Measurements from ENCODE around the gene STK24.

The STK24 gene

GRCh38 chr13:98447130-98447529 lies 129.8 kb downstream of the STK24 start:
- DNase-seq: no peak

DNA sequence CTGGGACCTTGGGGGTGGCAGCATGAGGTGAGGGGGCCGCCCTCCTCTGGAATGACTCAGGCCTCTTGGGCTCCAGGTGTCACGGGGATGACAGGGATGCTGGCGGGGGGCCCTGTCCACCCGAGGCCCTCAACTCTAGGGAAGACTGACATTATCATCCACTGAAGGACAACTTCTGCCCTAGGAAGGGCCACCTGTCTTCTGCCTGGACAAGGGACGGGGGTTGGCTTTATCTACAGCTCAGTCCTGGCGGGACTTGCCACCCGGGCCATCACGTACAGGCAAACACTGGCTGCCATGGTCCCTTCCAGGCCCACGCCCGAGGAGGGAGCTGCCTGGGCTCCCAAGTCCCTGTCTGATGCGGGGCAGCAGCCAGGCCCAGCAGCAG lies 130.7 kb downstream of the STK24 start:
- no peak for DNase-seq

DNA sequence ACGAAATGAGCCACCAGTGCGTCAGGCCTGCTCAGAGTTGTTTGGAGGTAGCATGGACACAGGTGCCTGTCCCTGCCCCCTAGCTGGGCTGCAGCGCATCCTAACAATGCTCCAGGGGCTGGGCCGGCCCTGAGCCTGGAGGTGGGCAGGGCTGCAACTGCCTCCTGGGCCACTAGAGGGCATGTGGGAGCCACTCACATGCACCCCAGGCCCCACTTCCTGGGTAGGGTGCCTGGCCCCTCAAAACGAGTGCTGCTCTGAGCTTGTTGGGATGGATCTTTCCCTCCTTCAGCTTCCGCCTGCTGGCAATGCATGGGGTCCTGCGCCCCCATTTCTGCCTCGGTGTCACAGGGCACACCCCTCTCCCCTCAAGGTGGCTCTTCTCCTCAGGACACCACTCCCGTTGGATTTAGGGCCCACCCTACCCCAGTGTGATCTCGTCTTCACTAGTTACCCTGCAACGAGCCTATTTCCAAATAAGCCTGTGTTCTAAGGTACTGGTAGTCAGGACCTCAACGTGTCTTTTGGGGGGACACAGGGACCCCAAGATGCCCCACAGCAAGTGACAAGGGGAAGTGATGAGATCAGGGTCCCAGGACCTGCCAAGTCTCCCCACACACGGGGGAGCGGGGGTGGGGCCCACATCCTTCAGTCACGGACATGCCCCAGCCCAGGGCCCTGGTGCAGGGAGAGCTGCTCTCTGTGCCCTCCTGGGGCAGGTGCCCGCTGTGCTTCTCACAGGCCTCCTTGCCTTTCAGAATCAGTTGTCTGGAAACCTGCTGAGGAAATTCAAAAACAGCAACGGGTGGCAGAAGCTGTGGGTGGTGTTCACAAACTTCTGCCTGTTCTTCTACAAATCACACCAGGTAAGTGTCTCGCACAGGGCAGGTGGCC lies 131.3 kb downstream of the STK24 start:
- peak; percentile 32 to 65 for DNase-seq

DNA sequence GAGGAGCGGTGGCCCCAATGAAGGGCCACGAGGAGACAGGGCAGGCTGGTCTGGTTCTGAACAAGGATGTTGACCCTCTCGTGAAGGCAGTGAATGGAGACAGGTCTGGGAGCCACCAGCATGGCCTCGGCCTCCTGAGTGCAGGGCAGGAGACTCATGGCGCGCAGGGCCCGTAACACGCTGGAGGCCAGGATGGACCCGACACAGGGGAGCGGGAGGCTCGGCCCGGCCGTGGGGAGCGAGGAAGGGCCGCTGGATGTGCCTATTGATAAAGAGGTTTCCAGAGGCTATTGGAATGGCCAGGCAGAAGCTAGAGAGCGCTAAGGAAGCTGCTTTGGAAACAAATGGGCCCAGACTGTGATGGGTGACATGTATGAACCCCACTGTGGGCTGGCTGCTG lies 132.5 kb downstream of the STK24 start:
- DNase-seq: no peak

DNA sequence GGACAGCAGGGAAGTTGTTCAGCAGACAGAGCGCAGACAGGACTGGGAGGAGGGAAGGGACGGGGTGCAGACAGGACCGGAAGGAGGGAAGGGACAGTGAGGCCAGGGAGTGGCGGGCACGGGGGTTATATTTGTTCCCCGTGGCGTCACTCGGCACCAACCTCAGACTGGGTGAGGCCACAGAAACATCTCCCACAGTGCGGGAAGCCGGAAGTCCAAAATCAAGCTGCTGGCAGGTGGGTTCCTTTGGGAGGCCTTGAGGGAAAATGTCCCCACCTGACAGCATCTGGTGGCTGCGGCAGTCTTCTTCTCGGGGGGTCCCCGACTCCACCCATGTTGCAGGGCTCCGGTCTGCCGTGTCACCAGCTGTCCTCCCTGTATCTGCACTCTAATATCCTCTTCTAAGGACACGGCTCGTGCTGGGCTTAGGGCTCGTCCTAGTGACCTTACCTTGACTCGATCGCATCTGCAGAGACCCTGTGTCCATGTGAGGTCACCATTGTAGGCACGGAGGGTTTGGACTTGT lies 133.0 kb downstream of the STK24 start:
- DNase-seq: no peak

GRCh38 chr13:98443329-98443728 lies 133.6 kb downstream of the STK24 start:
- peak in 1 of 2 donors; percentile 7 for DNase-seq

GRCh38 chr13:98442391-98443230 lies 134.3 kb downstream of the STK24 start:
- no peak for DNase-seq

GRCh38 chr13:98441056-98441676 lies 135.7 kb downstream of the STK24 start:
- no peak for DNase-seq

DNA sequence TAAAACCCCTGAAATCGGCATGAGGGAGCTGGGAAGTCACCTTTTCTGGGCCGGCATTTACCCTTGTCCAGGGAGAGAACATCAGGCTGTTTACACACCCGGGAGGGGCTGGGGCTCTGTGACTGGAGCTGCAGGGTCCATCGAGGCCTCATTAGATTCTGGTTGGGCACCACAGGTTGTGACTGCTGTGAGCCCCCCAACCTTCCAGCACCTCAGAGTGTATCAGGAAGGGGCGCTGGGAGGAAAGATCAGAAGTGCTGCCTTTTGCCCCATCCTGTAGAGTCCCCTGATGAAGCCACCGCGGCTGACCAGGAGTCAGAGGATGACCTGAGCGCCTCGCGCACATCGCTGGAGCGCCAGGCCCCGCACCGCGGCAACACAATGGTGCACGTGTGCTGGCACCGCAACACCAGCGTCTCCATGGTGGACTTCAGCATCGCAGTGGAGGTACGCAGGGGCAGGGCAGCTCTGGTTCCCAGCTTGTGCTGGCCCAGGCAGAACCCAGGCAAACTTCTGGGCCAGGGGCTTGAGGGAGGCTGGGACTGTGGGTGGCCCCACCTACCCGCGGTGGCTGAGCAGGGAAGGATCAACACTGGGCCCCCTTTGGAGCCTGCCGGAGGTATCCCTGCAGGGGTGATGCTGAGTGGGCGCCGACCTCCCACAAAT lies 136.4 kb downstream of the STK24 start:
- no peak for DNase-seq

DNA sequence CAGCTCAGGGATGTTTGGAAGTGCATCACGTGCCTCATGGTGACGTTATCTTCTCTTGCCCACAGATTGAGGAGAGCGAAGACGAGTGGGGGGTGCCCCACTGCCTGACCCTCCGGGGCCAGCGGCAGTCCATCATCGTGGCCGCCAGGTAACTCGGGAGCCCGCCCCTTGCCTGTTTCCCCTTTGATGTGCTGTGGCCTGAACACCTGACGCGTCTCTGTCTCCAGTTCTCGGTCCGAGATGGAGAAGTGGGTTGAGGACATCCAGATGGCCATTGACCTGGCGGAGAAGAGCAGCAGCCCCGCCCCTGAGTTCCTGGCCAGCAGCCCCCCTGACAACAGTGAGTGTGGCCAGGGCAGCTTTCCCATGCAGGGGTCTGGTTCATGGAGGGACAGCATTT lies 137.0 kb downstream of the STK24 start:
- no peak for DNase-seq

DNA sequence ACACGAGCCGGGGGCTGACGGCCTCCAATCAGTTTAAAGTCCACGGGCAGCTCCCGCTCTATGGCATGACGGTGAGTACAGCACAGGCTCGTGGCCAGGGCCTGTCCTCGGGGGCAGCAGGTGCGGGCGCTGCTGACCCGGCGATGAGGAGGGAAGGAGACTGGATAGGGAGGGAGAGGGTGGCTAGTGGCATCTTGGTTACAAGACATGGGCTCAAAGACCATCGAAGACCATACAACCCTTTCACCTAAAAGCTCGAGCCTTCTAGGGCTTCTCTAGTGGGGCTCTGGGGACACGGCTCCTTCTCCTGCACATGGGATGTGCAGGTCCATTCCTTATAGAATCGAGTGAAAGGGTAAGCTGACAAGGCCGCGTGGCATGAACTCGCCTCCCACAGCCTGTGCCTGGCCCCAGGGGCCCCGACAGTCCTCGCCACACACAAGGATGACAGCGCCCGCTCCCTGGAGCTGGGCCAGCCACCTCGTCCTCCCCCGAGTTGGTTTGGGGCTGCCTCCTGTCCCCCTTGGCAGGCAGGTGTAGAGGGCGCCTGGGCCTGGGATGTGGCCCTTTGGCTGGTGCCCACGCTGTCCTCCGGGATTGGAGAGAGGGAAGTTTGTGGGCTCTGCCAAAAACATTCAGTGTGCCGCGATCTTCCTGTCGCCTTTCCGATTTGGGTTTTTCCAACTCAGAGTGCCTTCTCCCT lies 137.6 kb downstream of the STK24 start:
- DNase-seq: no peak

DNA sequence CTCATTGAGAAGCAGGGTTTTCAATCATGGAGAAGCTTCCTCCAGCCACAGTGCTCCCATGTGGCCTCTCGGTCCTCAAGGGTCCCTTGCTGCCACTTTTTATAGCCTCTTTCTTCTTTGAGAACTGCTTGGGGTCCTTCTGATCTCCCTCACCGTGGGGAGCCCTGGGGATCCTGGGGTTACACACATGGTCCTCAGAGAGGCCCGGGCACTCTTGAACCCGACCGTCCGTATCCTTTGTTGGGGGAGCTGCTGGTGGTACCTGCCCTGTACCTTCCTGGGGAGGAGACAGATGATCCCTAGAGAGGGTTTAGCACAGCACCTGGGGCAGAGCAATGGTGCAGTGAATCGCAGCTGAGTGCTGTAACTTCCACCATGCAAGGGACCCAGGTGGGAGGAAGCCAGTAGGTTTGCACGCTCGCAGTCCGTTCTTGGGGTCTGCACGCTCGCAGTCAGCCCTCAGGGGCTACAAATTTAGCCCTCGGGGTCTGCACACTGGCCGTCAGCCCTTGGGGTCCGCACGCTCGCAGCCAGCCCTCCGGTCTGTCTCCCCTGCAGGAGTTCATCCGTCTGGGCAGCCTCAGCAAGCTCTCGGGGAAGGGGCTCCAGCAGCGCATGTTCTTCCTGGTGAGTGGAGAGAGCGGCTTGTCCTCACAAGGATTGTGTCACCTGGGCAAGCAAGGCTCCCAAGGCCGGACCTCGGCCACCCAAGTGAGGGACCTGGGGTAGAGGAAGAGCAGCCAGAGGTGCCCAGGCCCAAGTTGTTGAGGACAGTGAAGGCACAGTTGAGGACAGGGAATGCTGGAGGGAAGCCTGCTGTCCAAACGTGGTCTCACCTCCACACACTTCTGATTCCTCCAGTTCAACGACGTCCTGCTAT lies 138.4 kb downstream of the STK24 start:
- no peak for DNase-seq

DNA sequence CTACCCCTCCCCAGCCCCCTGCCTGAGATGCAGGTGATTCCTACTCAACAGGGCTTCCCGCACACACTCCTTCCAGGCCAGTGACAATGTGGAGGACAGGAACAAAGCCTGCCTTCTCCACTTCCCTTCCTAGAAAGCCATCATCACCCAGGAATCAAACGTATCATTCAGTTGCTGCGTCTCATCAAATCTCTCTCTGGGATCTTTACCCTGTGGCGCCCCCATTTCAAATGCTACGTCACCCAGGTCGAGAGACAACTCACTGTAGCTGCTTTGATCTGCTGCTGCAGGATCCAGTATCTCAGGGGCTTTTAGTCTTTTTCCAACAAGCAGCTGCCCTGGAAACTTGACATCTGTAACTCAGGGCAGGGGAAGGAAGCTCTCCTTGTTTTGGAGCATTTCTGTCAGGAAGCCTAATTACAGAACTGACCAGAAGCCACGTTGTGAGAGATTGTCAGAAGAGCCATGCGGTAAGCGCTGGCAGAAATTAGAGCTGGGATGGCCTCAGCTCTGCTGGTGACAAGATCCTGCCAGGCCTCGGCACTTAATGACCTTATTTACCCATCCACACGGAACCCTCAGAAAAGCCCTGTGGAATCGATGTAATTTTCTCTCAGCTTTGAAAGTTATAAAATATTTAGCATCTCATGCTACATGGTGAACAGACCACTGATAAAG lies 140.5 kb downstream of the STK24 start:
- no peak for DNase-seq

GRCh38 chr13:98435376-98435775 lies 141.5 kb downstream of the STK24 start:
- no peak for DNase-seq

DNA sequence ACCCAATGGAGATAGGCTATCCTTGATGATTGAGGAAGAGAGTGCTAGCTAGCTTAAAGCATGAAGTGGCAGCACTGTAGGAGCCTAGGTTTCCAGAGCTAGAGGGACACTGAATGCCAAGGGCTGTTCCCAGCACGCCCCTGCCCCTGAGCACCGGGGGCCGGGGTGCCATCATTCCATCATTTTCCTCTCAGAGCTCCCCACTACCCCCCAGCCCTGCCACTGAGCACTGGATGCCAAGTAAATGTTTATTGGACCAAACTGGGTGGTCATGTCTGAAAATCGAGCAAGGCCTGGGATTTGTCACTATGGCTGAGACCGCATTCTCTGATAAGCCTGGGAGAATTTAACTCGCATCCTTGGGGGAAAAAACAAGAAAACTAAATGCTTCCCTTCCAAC lies 142.8 kb downstream of the STK24 start:
- no peak for DNase-seq

DNA sequence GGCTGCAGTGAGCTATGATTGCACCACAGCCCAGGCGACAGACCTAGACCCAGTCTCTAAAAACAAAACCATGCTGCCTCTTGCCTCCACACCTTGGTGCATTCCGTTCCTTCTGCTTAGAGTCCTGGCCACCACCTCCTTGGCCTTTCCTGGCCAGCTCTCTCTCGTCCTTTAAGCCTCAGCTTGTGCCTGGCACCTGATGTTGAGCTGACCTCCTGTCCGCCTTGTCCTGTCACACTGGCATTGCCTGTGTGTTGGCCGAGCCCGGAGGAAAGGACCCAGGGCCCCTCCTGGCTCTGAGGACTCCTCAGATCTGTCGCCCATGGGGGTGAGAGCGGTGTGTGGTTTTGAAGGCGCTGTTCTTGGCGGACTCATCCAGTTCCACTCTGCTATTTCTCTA lies 143.3 kb downstream of the STK24 start:
- DNase-seq: no peak

GRCh38 chr13:98432638-98433037 lies 144.3 kb downstream of the STK24 start:
- DNase-seq: no peak

DNA sequence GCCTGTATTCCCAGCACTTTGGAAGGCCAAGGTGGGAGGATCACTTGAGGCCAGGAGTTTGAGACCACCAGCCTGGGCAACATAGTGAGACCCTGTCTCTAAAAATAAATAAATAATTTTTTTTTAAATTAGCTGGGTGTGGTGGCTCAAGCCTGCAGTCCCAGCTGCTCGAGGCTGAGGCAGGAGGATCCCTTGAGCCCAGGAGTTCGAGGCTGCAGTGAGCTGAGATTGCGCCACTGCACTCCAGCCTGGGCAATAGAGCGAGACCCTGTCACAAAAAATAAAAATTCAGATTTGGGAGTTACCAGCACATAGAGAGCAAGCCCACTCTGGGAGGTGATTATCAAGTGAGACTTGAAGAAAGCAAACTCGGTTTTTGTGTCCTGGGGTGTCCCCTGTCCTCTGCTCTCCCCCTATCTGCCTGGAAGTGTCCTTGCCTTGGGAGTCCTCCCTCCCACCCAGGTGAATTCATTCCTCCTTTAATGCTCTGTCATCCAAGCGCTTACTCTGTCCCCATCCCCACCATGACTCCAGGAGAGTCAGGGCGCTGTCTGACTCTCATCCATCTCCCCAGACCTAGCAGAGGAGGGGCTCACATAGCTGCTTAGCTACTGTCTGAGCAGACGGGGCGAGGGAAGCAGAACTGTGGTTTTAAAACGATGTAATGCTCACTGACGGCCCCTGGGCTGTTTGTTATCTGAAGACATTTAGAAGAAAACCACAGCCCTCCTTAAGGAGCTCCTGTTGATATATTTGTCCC lies 146.8 kb downstream of the STK24 start:
- no peak for DNase-seq

DNA sequence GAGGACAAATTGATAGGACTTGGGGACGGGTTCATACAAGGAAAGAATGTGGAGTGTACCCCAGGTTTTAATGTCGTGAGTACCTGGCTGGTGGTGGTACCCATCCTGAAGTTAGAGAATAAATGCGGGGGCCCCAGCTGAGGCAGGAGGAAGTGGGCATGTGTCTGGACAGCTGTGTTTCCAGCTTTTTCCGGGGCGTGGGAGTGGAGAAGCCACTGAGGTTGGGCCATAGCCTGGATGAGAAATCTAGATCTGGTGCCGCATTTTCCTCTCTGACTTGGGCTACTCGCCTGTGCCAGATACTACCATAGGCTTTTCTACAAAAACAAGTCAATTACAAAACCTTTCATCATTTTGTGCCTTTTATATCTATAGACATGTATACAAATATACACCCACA lies 147.4 kb downstream of the STK24 start:
- no peak for DNase-seq

GRCh38 chr13:98429081-98429480 lies 147.8 kb downstream of the STK24 start:
- DNase-seq: no peak
